Measurements from ENCODE around the gene ALMS1.

GRCh38 chr2:73652348-73652747 lies 266.7 kb downstream of the ALMS1 start:
- no peak for TF ChIP-seq CTCF (IDR thresholded peaks at IDR 0.05)
- no peak for TF ChIP-seq RCOR1 (IDR thresholded peaks at IDR 0.05; ENCODE audit: low read length)
- TF ChIP-seq REST (IDR thresholded peaks at IDR 0.05; ENCODE audit: low read depth, low read length), result no peak
